GM19468 (cell line): ENCODE measurements around the gene NAGPA.

Experiments used
- ATAC-seq: cut with Tn5 transposase; IDR thresholded peaks from one replicate; pipeline ENCODE4 v1.9.1; 2021; ENCODE audit warnings: mild to moderate bottlenecking, moderate library complexity, moderate number of reproducible peaks; ENCODE audit not compliant: unreplicated experiment; ENCODE audit errors: extremely low read depth

Gene NAGPA

DNA sequence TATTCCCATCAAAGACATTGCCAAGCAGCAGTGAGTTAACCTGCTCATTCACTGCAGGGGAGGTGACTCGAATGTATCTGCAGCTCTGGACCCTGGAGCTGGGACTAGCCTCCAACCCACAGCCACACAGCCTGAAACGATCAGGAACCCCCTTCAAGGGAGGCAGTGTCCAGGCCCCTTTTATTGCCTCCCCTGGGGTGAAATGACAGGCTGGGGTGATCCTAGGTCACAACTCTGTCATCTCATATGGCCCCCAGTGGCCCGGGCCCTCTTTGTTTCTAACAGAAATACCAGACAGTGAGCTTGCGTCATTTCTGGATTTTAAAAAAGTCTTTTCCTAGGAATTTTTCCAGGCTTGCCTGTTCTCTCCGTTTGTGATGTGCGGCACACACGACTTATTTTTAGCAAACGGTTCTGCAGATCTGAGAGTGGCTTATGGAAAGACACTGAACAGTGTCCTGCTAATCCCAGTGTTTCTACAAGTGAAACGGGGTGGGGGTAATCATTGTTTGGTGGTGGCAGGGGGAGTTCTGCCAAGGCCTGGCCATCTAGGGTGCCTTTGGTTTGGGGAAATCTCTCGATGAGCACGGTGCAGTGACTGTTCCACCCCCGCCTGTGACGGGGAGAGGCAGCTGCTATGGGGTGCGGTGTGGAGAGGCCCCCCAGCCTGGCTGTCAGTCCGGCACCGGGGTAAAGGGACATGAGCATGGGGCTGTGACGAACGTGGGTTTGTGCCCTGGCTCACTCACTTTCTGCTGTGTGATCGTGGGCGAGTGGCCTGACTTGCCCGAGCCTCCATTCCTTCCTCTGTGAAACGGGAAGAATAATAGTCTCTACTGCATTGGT lies 27.2 kb downstream of the NAGPA start:
- no peak for ATAC-seq

GRCh38 chr16:5005916-5006315 lies 27.8 kb downstream of the NAGPA start:
- ATAC-seq, result no peak

DNA sequence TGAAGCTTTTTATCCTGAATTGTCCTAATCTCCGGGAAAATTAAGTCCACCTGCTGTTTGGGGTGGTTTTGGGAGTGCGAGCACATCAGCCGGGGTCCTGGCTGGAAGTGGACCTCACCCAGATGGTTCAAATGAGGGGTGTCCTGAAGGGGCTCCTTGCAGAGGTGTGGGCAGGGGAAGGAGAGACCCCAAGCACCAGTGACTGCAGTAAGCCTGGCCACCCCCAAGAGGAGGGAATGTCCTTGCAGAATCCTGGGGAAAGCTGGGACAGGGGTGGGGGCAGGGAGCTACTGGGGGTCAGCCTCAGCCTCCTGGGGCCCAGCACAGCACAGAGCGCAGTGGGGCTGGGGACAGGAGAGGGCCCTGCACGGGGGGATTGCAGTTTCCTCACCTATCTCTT lies 29.4 kb downstream of the NAGPA start:
- no peak for ATAC-seq

- no peak for ATAC-seq
These were observed 29.9 kb downstream of the NAGPA start for GRCh38 chr16:5003828-5004227.

- no peak for ATAC-seq
These were observed 30.5 kb downstream of the NAGPA start for GRCh38 chr16:5003211-5003610.

GRCh38 chr16:5002699-5003143 lies 31.0 kb downstream of the NAGPA start:
- ATAC-seq, result no peak

GRCh38 chr16:5001986-5002385 lies 31.7 kb downstream of the NAGPA start:
- no peak for ATAC-seq

DNA sequence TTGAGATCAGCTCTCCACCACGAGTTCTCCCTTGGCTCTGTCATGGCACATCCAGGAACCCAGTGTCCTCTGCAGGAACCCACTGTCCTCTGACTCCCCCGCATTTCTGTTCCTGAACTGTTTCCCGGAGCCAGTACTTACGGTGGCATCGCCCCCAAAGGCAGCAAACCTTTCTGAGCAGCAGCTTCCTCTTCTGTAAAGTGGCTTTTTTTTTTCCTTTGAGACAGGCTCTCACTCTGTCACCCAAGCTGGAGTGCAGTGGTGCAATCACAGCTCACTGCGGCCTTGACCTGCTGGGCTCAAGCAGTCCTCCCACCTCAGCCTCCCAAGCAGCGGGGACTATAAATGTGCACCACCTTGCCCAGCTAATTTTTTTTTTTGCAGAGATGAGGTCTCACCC lies 32.2 kb downstream of the NAGPA start:
- ATAC-seq, result no peak

GRCh38 chr16:5000573-5001001 lies 33.1 kb downstream of the NAGPA start:
- no peak for ATAC-seq

DNA sequence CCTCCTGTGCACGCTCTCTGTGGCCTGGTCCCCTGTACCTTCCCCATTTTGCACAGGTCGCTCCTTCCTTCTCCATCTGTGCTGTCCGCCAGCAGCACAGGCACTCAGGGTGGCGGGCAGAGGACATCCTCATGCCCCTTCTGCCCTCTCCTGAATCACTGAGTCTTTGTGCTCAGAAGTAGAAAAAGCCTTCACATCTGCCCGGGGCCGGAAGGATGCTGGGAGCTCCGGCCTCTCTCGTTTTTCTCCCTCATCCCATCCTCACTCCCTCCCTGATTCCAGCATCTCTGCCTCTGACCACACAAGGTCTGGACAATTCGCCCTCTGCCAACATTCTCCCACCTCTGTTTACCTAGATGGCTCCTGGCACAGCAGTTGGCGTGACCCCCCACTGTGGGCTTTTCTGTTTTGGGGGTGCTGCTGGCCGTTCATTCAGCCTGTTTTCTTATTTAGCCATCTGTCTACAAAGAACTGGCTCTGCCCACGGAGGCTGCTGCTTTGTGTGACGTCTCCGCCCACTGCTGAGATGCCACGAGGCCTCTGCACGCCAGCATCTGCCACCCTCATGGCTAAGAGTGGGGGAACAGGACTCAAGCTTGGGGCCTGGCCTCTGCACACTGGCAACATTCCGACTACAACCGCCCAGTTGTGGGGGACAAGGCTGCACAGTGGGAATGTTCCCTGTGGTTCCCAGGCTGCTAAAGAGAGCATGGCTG lies 38.9 kb downstream of the NAGPA start:
- no peak for ATAC-seq

GRCh38 chr16:4991754-4992153 lies 42.0 kb downstream of the NAGPA start:
- no peak for ATAC-seq

DNA sequence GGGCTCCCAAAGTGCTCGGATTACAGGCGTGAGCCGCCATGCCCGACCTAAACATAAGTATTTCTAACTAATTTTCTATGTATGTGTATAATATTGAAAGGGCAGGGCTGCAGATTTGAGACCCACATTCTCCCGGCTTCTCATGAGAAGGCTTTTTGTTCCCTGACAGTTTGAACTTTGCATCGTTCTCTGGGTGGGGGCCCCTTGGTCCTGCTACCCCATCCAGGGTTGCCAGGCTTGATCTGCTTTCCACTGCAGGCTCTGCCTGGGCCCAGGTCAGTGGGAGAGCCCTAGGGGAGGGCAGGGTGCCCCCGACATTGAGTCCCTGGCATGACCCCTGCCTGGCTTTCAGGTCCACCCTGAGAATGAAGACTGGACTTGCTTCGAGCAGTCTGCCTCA lies 43.3 kb downstream of the NAGPA start:
- ATAC-seq, result no peak

DNA sequence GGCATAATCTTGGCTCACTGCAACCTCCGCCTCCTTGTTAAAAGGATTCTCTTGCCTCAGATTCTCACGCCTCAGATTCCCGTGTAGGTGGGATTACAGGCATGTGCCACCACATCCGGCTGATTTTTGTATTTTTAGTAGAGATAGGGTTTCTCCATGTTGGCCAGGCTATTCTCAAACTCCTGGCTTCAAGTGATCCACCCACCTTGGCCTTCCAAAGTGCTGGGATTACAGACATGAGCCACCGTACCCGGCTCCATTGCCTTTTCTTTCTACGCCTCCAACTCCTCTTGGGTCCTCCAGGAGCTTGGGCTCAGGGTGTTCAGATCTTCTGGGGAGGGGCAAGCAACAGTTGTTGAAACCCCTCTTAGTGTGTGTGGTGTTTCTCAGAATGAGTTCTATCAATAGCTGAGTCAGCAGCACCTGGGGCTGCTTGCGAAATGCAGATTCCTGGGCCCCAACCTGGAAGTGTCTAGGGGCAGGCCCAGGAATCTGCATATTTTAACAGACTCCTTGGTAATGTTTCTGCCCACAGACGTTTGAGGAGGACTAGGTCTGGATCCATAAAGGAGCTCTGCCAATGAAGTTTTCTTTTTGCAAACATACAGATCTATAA lies 44.2 kb downstream of the NAGPA start:
- ATAC-seq, result no peak

DNA sequence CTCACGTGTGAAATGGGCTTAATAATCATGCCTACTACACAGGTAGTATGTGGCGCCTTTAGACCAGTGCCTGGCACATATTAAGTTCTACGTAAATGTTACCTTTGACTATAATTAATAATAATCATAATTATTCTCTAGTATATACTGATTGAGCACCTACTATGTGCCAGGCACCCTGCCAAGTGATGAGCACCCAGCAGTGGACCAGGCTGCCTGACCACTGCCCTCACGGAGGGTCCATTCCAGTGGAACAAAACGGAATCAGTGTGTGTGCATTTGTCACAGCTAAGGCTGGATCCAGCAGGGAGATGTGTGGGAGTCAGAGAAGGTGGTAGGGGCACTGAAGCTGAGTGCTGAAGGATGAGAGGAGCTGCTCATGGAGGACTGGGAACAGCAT lies 45.1 kb downstream of the NAGPA start:
- no peak for ATAC-seq

DNA sequence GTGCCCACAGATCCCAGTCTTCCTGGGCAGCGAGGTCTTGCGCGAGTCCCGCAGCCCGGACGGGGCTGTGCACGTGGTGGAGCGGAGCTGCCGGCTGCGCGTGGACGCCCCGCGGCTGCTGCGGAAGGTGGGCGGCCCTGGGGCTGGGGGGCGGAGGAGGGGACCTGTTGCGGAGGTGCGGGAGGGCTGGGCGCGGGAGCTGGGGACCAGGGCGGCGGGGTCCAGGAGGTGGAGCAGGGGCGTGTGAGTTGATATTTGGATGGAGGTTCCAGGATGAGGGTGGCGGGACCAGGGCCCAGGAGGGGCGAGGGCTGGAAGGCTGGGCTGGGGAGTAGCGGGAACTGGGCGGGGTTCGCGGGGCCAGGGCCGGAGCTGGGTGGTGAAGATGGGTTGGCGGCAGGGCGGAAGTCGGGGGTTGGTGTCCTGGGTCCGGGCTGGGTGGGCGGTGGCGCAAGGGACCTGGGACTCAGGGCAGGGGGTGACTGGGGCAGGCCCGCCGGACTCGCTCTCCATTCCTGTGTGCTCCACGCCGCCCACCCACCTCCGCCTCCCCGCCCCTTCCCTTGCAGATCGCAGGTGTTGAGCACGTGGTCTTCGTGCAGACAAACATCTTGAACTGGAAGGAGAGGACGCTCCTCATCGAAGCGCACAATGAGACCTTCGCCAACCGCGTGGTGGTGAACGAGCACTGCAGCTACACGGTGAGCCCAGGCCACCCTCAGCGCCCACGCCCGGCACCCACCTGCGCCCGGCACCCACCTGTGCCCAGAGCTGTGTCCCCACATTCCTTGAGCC lies 46.0 kb downstream of the NAGPA start:
- ATAC-seq, result no peak

GRCh38 chr16:4987250-4987579 lies 46.5 kb downstream of the NAGPA start:
- no peak for ATAC-seq

DNA sequence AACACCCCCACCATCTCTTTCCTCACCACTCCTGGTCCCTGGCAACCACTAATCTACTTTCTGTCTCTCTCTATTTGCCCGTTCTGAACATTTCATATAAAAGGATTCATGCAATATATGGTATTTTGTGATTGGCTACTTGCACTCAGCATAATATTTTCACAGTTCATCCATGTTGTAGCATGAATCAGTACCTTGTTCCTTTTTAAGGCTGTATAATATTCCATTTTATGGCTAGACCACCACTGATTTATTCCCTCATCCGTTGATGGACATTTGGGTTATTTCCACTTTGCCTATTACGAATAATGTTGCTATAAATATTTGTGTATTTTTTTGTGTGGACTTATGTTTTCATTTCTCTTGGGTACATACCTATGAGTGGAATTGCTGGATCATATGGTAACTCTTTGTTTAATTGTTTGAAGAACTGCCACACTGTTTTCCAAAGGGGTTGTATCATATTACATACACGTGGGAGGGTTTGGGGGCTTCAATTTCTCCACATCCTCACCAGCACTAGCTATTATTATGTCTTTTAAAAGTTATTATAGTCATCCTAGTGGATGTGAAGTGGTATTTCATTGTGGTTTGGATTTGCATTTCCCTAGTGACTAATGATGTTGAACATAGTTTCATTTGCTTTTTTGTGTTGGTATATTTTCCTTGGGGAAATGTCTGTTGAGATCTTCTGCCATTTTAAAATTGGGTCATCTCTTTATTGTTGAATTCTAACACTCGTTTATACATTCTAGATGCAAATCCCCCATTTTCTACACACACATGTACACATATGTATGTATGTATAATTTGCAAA lies 49.4 kb downstream of the NAGPA start:
- ATAC-seq, result no peak

- no peak for ATAC-seq
These were observed 51.5 kb downstream of the NAGPA start for GRCh38 chr16:4982056-4982867.

- ATAC-seq, result no peak
These were observed 52.3 kb downstream of the NAGPA start for GRCh38 chr16:4981473-4981872.
